HUDEP-2 (cell line): ENCODE data around the gene TCTN1.
"Not testable (repeated sequence)": the region's sequence is repeated elsewhere in the genome, so short reads cannot be mapped to it uniquely, and the experiment has no call there.

ENCODE experiments used
- DNase-seq, 76 experiments: peaks; one replicate each; lab custom pipeline; 2025; ENCODE audit not compliant: unreplicated experiment in 76 of 76; lab: John Stamatoyannopoulos, UW

The TCTN1 gene

DNA sequence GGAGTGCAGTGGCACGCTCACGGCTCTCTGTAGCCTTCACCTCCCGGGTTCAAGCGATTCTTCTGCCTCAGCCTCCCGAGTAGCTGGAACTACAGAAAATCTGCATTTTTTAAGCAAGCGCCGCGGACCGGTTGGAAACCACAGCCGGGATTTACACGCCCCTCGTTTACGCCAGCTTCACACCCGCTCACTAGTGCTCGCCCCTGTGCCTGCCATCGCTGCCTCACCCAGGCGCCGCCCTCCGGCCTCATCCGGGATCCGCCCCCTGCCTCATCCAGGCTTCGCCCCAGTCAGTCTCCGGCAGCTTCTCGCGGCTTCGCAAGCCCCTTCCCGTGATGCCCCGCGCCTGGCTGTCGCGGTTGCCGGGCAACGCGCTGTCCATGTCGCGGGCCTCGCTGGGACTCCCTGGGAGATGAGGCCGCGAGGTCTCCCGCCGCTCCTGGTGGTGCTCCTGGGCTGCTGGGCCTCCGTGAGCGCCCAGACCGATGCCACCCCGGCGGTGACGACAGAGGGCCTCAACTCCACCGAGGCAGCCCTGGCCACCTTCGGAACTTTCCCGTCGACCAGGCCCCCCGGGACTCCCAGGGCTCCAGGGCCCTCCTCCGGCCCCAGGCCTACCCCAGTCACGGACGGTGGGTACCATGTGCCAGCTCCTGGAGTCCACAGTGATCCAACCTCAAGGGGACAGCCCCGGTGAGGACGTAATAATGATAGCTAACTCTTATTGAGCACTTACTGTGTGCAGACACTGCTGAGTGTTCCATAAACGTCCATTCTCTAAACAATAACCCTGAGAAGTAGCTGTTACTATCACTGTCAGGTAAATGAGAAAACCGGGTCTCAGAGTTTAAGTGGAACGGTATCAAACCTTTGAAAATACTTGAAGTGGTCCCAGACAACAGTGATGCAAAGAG, at the start of gene TCTN1:
TCTN1 (plus strand) TSS at position 359 of the 914 bp plus-strand sequence; CDS start at position 413, 54 bp downstream.
- peak; percentile 48 to 97 (median 93) for DNase-seq

DNA sequence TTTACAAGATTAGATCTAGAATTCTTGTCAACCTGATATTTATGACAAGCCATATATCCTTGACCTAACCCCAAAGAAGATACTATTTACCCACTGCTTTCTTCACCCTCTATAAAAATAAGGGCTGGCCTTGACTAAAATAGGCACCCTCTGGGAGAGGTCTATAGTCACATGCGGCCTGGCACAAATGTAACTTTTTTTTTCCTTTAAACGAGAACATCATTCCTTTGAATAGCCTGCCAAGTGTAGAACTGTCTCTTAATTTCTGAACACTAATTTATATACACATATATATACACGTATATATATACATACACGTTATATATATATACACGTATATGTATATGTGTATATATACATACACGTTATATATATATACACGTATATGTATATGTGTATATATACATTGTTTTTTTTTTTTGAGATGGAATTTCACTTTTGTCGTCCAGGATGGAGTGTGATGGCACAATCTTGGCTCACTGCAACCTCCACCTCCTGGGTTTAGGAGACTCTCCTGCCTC, 49.4 kb upstream of the TCTN1 start:
- DNase-seq, result no peak

DNA sequence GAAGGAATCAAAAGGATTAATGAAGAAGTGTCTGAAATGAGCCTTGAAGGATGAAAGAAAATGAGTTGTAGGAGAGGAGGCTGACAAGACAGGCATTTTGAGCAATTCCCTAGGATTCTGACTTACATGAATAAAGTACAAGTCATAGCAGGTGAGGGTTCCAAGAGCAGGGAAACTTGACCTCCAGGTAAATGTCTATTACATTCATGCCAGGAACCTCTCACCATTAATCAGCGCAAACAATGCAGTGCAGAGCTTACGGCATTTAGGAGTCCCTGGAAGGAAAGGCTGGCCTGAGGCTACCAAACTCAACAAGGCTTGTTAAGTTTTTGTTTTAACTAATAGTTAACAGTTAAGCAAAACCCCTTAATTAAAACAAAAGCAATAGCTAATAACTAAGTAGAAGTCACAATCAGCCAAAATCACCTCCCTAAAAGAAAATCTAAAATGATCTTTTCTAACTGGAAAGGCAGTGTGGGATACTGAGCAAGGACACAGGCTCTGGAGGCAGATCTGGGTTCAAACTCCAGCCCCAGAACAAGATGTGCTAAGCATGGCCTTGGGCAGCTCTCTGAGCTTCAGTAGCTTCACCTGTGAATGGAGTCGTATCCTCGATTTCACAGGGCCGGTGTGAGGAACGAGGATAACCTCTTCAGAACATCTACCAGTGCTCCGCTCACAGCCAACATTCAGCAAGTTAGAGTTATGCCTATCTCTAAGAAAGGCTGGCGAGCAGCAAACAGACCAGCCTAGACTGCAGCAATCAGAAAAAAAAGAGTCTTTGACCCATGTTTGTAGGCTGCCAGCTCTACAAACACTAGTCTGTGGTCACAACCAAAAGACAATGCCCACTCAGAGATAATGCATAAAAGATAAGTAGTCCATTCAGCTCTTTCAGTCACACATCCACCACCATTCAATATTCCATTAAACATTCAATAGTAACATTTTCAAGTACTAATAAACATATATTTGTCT, 47.7 kb upstream of the TCTN1 start:
- peak in 6 of 76 experiments; percentile 4 to 29 (median 12) for DNase-seq

DNA sequence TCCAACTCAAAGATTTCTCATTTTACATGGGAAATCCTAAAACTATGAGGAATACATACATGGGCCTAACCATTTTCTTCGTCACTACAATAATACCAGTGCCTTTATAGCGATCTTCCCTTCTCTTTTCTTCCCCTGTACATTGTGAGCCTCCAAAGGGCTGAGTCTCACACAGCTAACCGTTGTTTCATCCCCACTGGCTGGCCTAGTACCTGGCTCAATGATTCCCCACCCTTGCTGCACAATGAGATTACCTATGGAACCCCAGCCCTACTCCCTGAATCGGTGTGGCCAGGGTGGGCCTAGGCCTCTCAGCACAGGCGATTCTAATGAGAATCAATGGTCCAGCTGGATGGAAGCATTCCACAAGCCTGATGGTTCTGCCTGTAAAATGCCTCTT, 46.9 kb upstream of the TCTN1 start:
- DNase-seq, result no peak

DNA sequence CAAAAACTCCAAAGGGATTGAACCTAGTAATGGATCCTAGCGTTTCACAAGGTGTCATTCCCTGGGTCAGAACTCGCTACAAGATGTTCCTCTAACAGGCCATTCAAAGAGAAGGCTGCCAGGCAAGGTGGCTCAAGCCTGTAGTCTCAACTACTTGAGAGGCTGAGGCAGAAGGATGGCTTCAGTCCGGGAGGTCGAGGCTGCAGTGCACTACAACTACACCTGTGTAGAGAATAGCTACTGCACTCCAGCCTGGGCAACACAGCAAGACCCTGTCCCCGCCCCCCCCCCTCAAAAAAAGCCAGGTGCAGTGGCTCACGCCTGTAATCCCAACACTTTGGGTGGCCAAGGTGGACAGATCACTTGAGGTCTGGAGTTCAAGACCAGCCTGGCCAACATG, 45.2 kb upstream of the TCTN1 start:
- no peak for DNase-seq

DNA sequence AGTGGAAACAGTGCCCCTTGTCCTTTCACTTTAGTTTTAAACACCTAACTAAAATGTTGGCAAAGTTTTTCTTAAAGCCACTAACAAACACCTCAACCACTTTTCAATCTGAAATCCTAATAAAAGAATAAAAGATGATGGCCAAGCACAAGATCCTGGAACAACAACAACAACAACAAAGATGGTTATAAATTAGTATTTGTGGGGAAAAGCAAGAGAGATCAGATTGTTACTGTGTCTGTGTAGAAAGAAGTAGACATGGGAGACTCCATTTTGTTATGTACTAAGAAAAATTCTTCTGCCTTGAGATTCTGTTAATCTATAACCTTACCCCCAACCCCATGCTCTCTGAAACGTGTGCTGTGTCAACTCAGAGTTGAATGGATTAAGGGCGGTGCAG, 44.1 kb upstream of the TCTN1 start:
- DNase-seq, result not testable (repeated sequence)

DNA sequence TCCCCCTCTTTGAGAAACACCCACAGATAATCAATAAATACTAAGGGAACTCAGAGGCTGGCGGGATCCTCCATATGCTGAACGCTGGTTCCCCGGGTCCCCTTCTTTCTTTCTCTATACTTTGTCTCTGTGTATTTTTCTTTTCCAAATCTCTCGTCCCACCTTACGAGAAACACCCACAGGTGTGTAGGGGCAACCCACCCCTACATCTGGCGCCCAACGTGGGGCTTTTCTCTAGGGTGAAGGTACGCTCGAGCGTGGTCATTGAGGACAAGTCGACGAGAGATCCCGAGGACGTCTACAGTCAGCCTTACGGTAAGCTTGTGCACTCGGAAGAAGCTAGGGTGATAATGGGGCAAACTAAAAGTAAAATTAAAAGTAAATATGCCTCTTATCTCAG, 43.1 kb upstream of the TCTN1 start:
- DNase-seq, result not testable (repeated sequence)

DNA sequence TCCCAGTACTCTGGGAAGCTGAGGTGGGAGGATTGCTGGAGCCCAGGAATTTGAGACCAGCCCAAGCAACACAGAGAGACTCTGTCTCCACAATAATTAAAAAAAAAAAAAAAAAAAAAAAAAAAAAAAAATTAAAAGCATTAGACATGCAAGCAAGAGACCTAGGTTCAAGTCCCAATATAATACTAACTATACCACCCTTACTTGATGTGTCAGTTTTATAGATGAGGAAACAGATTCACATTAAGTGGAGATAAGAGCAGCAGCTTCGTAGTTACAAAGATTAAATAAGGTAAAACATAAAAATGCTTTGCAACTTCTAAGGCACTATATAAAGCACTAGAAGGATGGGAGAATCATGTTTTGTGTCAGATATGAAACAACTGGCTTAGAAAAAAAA, 39.9 kb upstream of the TCTN1 start:
- DNase-seq, result no peak

DNA sequence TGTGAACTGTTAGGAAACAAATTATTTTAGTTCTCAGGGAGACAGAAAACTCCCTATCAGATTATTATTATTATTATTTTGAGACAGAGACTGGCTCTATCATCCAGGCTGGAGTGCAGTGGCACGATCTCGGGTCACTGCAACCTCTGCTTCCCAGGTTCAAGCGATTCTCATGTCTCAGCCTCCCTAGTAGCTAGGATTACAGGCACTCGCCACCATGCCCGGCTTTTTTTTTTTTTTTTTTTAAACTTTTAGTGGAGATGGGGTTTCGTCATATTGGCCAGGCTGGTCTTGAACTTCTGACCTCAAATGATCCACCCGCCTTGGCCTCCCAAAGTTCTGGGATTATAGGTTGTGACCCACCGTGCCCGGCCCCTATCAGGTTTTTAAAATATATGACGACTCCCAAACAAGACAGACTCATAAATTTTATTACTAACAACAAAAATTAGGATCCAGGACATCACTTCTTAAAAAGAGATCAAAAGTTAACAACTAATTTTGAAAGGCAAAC, 39.2 kb upstream of the TCTN1 start:
- DNase-seq, result not testable (repeated sequence)

DNA sequence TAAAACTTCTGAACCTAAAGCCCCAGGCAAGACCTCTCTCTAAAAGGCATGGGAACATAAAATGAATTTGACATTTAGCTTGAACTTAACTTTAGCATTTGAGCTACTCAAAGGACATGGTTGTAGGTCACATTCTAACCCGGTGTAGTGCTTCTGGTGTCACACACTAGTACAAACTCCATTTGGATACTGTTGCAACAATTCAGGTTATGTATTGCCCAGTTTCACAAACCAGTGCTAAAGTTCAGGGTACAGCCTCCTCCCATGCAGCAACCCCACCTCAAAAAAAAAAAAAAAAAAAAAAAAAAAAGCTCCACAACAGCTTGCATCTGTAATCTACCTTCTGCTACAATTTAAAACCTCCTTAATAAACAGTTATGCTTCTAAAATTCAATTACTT, 38.6 kb upstream of the TCTN1 start:
- DNase-seq, result no peak

DNA sequence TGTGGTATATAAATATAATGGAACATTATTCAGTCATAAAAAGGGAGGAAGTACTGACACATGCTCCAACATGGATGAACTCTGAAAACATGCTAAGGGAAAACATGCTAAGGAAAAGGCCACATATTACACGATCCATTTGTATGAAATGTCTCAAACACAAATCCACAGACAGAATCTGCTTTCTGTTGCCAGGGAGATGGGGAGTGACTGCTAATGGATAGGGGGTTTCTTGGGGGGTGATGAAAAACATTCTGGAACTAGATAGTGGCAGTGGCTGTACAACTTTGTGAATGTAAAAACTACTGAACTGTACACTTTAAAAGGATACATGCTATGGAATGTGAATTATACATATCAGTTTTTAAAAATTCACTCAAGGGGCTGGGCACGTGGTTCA, 37.4 kb upstream of the TCTN1 start:
- no peak for DNase-seq

DNA sequence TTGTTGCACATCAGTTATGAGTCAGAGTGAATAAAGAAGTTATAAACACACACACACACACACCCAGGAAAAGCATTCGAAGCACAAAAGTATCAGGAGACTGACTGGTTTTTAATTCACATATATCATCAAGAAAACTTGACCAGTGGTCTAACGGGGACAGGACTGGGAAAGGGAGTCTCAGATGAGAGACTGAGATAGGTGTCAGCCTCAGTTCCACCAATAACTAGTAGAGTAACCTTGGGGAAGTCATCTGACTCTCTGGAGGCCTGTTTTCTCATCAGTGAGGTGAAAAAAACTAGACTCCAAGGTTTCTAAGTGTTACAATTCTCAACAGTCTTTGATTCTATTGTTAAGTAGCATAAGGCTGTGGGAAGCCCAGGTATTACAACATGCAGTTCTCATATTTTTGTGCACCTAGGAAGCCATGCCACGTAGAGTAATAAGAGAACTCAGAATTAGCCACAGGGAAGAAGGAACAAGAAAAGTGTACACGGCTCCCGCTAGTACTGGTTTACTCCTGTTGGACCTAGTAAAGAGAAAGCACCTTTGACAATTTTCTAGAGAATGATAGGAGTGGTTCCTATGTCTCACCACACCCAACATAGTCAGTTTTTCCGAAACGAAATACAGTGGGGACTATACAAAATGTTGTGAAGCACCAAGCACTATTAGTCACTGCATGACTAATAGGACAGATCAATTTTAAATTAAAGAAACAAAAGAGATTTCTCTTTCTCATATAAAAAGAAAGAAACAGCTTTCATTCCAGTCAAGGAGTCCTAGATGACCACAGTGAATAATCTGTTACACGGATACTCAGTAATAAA, 35.9 kb upstream of the TCTN1 start:
- peak in 34 of 76 experiments; percentile 8 to 80 (median 38) for DNase-seq

DNA sequence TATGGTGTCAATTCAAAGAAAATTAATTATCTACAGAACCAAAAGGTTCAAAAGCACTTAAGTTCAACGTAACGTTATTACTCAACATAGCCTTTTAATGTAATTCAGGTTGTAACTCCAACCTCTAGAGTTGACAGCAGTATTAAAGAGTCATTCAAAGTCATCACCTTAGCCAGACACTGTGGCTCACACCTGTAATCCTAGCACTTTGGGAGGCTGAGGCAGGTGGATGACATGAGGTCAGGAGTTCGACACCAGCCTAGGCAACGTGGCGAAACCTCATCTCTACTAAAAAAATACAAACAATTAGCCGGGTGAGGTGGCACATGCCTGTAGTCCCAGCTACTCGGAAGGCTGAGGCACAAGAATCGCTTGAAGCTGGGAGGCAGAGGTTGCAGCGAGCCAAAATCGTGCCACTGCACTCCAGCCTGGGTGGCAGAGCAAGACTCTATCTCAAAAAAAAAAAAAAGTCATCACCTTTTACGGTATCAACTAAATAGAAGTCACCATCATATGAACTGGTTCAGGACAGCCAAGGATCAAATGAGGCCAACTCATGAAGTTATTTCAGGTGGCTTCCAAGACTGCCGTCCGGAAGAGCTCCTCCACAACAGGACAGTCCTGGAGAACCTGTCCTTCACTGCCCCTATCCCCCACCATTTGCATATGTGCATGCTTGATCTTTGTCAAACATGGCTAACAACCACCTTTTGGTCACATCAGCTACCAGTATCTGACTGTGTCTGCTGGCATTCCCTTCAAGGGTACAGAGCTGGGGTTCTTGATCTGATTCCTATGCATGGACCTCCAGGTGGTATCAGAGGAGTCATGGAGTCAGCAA, 35.0 kb upstream of the TCTN1 start:
- no peak for DNase-seq

DNA sequence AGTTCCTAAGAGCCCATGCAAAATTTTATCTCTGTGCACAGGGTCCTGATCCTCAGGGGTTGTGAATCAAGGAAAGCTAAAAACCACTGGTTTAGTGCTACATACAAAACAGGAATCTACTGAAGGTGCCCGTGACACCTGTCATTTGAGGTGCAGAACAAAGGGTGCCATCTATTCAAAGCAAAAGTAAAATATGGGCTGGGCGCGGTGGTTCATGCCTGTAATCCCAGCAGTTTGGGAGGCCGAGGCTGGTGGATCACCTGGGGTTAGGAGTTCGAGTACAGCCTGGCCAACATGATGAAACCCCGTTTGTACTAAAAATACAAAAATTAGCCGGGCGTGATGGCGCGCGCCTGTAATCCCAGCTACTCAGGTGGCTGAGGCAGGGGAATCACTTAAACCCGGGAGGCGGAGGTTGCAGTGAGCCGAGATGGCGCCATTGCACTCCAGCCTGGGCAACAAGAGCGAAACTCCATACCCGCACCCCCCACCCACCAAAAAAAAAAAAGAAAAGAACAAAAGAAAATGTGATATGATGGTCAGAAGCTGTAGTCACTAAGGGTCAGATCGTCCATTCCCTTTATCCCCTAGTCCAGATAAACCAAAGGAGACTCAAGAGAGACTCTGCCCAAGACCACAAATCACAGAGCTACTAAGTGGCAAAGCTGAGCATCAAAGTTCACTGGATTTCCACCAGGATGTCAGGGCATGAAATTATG, 34.2 kb upstream of the TCTN1 start:
- no peak for DNase-seq

DNA sequence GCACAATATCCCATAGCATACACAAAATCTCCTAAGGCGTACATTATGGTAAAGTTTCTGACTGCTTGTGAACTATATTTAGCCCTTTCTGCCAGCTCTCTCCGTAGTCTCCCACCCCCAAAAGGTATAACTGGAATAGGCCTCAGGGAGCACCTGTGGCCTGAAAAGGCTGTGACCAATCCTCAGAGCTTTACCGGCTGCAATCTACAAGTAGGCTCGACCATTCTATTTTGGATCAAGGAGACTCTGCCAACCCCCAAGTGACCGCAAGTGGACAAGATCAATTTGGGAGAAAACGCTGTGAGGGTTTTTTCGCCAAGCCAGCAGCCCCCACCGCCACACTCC, 32.0 kb upstream of the TCTN1 start:
- no peak for DNase-seq

DNA sequence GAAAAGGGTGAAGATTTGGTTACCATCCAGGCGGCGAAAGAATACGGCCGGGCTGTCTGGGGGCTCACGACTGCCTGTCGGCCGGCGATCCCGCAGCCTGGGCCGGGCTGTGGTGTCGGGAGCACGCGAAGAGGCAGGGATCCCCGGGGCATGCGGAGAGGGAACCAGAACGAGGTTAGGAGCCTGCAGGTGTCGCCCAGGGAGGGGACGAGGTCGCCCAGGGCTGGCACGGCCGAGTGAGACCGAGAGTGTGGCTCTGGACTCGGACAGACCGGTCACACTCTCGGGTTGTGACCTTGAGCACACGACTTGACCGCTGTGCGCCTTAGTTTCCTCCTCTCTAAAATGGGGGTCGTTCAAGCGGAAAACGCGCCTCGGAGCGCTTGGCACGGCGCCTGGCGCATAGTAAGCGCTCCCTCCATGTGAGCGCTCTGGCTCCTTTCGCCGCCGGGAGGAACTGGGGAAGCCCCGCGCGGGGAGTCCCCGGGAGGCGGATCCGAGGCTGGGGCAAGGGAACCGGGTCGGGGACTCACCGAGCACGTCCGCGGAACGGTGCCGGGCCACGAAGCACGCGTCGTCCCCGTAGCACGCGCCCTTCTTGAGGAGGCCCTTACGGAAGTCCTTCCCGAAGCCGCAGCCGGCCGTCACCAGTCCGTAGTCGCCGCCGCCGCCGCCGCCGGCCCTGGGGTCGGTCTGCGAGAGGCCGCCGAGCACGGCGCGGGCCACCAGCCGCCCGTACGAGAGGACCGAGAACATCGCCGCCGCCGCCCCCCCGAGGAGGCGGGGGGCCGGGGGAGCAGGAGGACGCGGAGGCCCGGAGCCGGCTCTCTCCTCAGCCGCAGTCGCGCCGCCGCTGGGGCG, 31.4 kb upstream of the TCTN1 start:
- DNase-seq, result peak in 30 of 76 experiments; percentile 10 to 76 (median 38)
